ENCODE data around the gene AP5M1. TPM values are rescaled to one million over a fixed set of nuclear protein-coding genes. Genes with fewer than 3 reads are reported as not detected.

Gene AP5M1
- total and polyA plus RNA-seq, 2 of the 13 experiments (the other 11 are each of a cell fraction or from before 2014, with no cell fraction given): 14.8 to 35.0 TPM

- ATAC-seq (no peak), DNase-seq (ENCODE audit: low spot score) (no peak), FAIRE-seq (no peak)
- Histone ChIP-seq H3K79me2 (ENCODE audit: insufficient read depth, low read length) (no peaks in the 10 kb centered on the region), H3K9ac (ENCODE audit: insufficient read depth, low read depth, low read length) (no peak overlapping the region), H4K20me1 (ENCODE audit: insufficient read depth, low read length) (no peaks in the 10 kb centered on the region), H2AFZ (ENCODE audit: low read length) (no peak overlapping the region), H3K9me3 (ENCODE audit: low read length) (no peaks in the 10 kb centered on the region), H3K4me2 (ENCODE audit: low read depth, low read length) (no peak overlapping the region), H3K4me3 (replicated peaks in 1 of 3; ENCODE audit: insufficient read depth in 1 of 3, low read depth in 2 of 3, low read length in 3 of 3) (no peak overlapping the region), H3K4me1 (ENCODE audit: insufficient read depth, low read length) (peaks cover 27% of the 10 kb centered on the region), H3K36me3 (replicated peaks in 1 of 2; ENCODE audit: control insufficient read depth in 1 of 2, insufficient read depth in 2 of 2, low read length in 2 of 2) (peaks cover 4 to 19% of the 10 kb centered on the region in 2 experiments), H3K27me3 (ENCODE audit: control insufficient read depth in 1 of 2, insufficient read depth in 2 of 2, low read length in 2 of 2) (no peaks in the 10 kb centered on the region), H3K27ac (ENCODE audit: extremely low read length, insufficient read depth, low read length) (no peak overlapping the region)
- TF ChIP-seq KDM1A (CRISPR knock-in tag; IDR thresholded peaks at IDR 0.05) (no peak), ATF7 (IDR thresholded peaks at IDR 0.05) (no peak), ATF7 (CRISPR knock-in tag; IDR thresholded peaks at IDR 0.05) (no peak), TP53 (CRISPR knock-in tag; conservative IDR thresholded peaks at IDR 0.05) (no peak), MTERF4 (CRISPR knock-in tag; IDR thresholded peaks at IDR 0.05) (no peak), IKZF5 (CRISPR knock-in tag; IDR thresholded peaks at IDR 0.05) (no peak), AGO2 (optimal IDR thresholded peaks at IDR 0.05; ENCODE audit: low read depth, low read length) (no peak)
- intact Hi-C loops (cut with micrococcal nuclease; ENCODE audit: unreplicated experiment): no loop called here
- in situ Hi-C loops (cut with HindIII; ENCODE audit: extremely low pct_ligation_motif_present, low pct_unique_long_range_greater_than_20kb): no loop called here
- BruUV-seq (replicated peaks): no TSS peak
- POLR2A ChIA-PET: no interaction called here
- 97% methylated on average over 2 of the region's 2 CpGs for WGBS (ENCODE audit: low lambda C conversion rate)
- CTCF ChIA-PET (ENCODE audit: low intra/inter-chr PET ratio, low total read pairs): no interaction called here
These were observed 19.0 kb downstream of the AP5M1 start for GRCh38 chr14:57287745-57288144.

- DNase-seq (ENCODE audit: low spot score) (no peak), FAIRE-seq (no peak), ATAC-seq (no peak)
- H3K9ac ChIP-seq (ENCODE audit: insufficient read depth, low read depth, low read length): no peak overlapping the region
- H3K4me1 ChIP-seq (ENCODE audit: insufficient read depth, low read length): peaks cover 27% of the 10 kb centered on the region
- H3K79me2 ChIP-seq (ENCODE audit: insufficient read depth, low read length): no peaks in the 10 kb centered on the region
- WGBS (ENCODE audit: low lambda C conversion rate): 78% methylated on average over 5 of the region's 5 CpGs
- no peak overlapping the region for H3K4me3 ChIP-seq (replicated peaks in 1 of 3; ENCODE audit: insufficient read depth in 1 of 3, low read depth in 2 of 3, low read length in 3 of 3)
- BruUV-seq (replicated peaks): no TSS peak
- in situ Hi-C loops (cut with HindIII; ENCODE audit: extremely low pct_ligation_motif_present, low pct_unique_long_range_greater_than_20kb) (no loop called here), intact Hi-C loops (cut with micrococcal nuclease; ENCODE audit: unreplicated experiment) (loop anchor here (2.0 to 10.0 kb wide), 3 partner anchors 22 to 626 kb away; partner anchors contain the start of genes AP5M1 and EXOC5)
- H3K27me3 ChIP-seq (ENCODE audit: control insufficient read depth in 1 of 2, insufficient read depth in 2 of 2, low read length in 2 of 2): no peaks in the 10 kb centered on the region
- H2AFZ ChIP-seq (ENCODE audit: low read length): no peak overlapping the region
- ChIA-PET CTCF (ENCODE audit: low intra/inter-chr PET ratio, low total read pairs) (no interaction called here), POLR2A (no interaction called here)
- H3K27ac ChIP-seq (ENCODE audit: extremely low read length, insufficient read depth, low read length): no peak overlapping the region
- H4K20me1 ChIP-seq (ENCODE audit: insufficient read depth, low read length): no peaks in the 10 kb centered on the region
- H3K4me2 ChIP-seq (ENCODE audit: low read depth, low read length): no peak overlapping the region
- peaks cover 2 to 3% of the 10 kb centered on the region in 2 experiments; a peak in 1 of 5 replicates for H3K36me3 ChIP-seq (replicated peaks in 1 of 2; ENCODE audit: control insufficient read depth in 1 of 2, insufficient read depth in 2 of 2, low read length in 2 of 2)
- H3K9me3 ChIP-seq (ENCODE audit: low read length): no peaks in the 10 kb centered on the region
- TF ChIP-seq HMGXB3 (CRISPR knock-in tag; IDR thresholded peaks at IDR 0.05; ENCODE audit: borderline replicate concordance) (no peak), TRIM24 (CRISPR knock-in tag; IDR thresholded peaks at IDR 0.05) (no peak)
These were observed 22.0 kb downstream of the AP5M1 start for GRCh38 chr14:57290751-57291150.
